AG09319 (cell line): ENCODE data around the gene TOR4A.

Experiments
- DNase-seq: peaks from one replicate; pipeline ENCODE4 v3.0.0-alpha.2; 2010; ENCODE audit warnings: low read depth; ENCODE audit errors: extremely low read depth
- CTCF ChIP-seq: IDR thresholded peaks from 2 replicates; pipeline ENCODE4 v1.5.1; 2011; ENCODE audit warnings: low read depth, mild to moderate bottlenecking, inconsistent platforms, low read length, moderate library complexity

Gene TOR4A

GRCh38 chr9:137273611-137274320 lies 3.8 kb upstream of the TOR4A start:
- no peak for TF ChIP-seq CTCF
- no peak for DNase-seq

GRCh38 chr9:137275203-137275587 lies 2.3 kb upstream of the TOR4A start:
- DNase-seq = no peak
- no peak for TF ChIP-seq CTCF

GRCh38 chr9:137275588-137276472 lies 1.7 kb upstream of the TOR4A start:
- no peak for DNase-seq
- TF ChIP-seq CTCF = no peak

- TF ChIP-seq CTCF = no peak
- DNase-seq = no peak
Observed at GRCh38 chr9:137276473-137277328, 825 bp upstream of the TOR4A start.

- DNase-seq = no peak
- no peak for TF ChIP-seq CTCF
Observed at GRCh38 chr9:137278061-137278701, 655 bp downstream of the TOR4A start.

- no peak for TF ChIP-seq CTCF
- DNase-seq = no peak
Observed at GRCh38 chr9:137278721-137279711, 1.5 kb downstream of the TOR4A start.
